ENCODE measurements around the gene CCR4. TPM values are rescaled to one million over a fixed set of nuclear protein-coding genes. Genes with fewer than 3 reads are reported as not detected.

The CCR4 gene
- total and polyA plus RNA-seq, 2 of the 8 experiments (the other 6 are each of a cell fraction or from before 2014, with no cell fraction given), result 0.11 to 0.15 TPM

DNA sequence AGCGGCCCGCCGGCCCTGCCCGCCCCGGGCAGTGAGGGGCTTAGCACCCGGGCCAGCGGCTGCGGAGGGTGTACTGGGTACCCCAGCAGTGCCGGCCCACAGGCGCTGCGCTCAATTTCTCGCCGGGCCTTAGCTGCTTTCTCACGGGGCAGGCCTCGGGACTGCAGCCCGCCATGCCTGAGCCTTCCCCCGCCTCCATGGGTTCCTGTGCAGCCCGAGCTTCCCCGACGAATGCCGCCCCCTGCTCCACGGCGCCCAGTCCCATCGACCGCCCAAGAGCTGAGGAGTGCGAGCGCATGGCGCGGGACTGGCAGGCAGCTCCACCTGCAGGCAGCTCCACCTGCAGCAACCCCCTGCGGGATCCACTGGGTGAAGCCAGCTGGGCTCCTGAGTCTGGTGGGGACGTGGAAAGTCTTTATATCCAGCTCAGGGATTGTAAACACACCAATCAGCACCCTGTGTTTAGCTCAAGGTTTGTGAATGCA, 48.5 kb upstream of the CCR4 start (continued):
- peak; percentile 89 for TF ChIP-seq MAX (IDR thresholded peaks at IDR 0.05)

All from H1 (cell line).